ENCODE results near the gene SRPRA.

SRPRA gene

DNA sequence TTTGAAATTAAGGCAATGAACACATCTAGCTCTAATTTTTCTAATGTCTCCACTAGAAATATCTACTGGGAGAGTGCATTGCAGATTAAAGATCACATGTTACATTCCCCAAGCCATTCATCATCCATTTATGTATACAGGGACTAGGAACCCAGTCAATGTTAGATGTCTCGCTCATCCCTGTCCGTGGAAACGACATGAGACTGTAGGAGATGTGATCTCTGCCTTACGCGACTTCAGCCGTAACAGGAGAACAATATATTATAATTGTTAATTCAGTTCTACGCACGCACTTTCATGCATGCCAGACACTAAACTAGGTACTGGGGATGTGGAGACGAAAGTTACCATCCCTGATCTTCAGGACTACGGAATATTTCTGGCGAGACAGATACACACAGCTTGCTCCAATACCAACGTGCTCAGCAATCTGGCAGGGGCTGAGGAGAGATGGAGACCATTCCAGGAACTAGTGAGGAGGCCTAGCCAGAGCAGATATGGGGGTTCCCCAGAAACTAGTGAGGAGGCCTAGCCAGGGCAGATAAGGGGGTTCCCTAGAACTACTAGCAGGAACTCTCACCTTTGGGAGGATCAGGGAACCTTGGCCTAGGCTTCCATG is 35.9 kb upstream of the SRPRA start:
- H3K9me3 Mint-ChIP-seq: no peaks in the 10 kb centered on the region
- H3K4me3 Mint-ChIP-seq: peak overlapping the region; percentile 96
- H3K4me1 Mint-ChIP-seq (ENCODE audit: low read depth): peaks cover 34% of the 10 kb centered on the region
- intact Hi-C loops (cut with micrococcal nuclease): loop anchor here (5.0 kb wide), 1 partner anchor 37 kb away; the partner anchor contains the start of genes FOXRED1 and SRPRA
- peak overlapping the region; percentile 87 for H3K27ac Mint-ChIP-seq
- H3K27me3 Mint-ChIP-seq: no peaks in the 10 kb centered on the region
- peaks cover 38% of the 10 kb centered on the region for H3K36me3 Mint-ChIP-seq (ENCODE audit: low read depth)

DNA sequence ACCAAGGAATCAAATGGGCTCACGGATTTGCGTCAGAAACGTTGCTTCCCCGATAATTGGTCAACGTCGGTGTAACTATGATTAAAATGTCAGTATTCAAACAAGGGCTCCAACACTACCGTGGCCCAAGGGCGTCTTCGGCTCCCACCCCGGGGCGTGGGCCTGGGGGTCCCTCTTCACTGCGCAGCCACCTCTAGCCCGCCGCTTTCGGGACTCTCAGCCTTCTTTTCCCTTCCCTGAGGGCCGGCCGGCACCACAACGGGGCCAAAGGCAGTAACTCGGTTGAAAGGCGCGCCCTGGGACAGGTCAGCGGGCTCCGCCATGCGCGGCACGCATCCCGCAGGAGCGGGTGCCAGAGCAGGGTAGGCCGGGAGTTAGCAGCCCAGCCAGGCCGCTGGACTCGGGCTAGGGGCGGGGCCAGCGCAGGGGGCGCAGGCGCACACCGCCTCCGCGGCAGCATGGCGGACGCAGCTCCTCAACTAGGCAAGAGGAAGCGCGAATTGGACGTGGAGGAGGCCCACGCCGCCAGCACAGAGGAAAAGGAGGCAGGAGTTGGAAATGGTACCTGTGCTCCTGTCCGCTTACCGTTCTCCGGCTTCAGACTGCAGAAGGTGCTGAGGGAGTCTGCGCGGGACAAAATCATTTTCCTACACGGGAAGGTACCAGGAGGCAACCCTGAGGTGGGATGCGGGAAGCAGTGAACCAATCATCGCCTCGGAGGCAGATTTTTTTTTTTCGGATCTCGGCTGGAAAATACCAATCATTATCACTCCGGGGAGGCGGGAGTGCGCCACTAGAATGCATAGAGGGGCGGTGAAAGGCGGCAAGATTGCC is 35.1 kb upstream of the SRPRA start, which contains the start of gene DCPS:
TSS of gene DCPS (plus strand) at position 438 of the 834 bp plus-strand sequence. CDS start at position 459, 21 bp downstream.
- peaks cover 41% of the 10 kb centered on the region for H3K36me3 Mint-ChIP-seq (ENCODE audit: low read depth)
- peaks cover 34% of the 10 kb centered on the region for H3K4me1 Mint-ChIP-seq (ENCODE audit: low read depth)
- intact Hi-C loops (cut with micrococcal nuclease): loop anchor here (5.0 kb wide), 1 partner anchor 37 kb away; the partner anchor contains the start of genes FOXRED1 and SRPRA
- H3K27me3 Mint-ChIP-seq: no peaks in the 10 kb centered on the region
- no peaks in the 10 kb centered on the region for H3K9me3 Mint-ChIP-seq
- peak within 1 kb of the TSS; percentile 87 for H3K27ac Mint-ChIP-seq
- H3K4me3 Mint-ChIP-seq: peak within 1 kb of the TSS; percentile 96

DNA sequence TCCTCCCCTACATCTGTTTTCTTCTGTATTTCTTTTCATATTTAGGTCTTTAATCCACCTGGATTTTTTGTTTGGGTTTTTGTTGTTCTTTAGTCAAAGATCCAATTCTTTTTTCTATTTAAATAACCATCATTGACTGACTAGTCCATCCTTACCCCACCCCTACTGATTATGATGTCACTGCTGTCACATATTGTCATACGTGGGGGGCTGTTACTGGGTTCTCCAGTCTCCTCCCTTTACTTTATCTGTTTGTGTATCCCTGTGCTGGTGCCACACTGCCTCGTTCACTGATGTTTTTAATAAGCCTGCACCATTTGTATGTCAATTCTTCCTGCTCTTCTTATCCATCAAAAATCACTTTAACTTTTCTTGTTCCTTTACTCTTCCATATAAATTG is 28.3 kb upstream of the SRPRA start:
- Mint-ChIP-seq H3K4me1 (ENCODE audit: low read depth) (peaks cover 17% of the 10 kb centered on the region), H3K4me3 (no peak overlapping the region), H3K27ac (no peak overlapping the region), H3K36me3 (ENCODE audit: low read depth) (peaks cover 83% of the 10 kb centered on the region), H3K9me3 (no peaks in the 10 kb centered on the region), H3K27me3 (no peaks in the 10 kb centered on the region)
- intact Hi-C loops (cut with micrococcal nuclease): no loop called here

DNA sequence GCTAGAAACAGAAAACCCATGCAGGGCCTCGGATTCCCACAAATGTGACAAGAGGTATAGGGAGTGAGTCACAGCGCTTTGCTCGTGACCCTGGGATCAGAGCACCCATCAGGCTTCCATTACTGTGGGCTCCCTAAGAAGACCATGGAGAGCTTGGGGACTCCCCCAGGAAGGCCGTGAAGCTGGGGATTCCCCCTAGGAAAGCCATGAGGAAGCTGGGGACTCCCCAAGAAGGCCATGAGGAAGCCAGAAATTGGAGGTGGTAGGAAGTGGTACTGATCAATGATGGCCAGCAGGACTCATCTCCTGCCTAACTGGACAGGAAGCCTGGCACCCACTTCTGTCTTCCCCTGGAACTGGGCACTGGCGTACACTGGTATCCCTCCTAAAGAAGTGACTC is 25.0 kb upstream of the SRPRA start:
- intact Hi-C loops (cut with micrococcal nuclease): no loop called here
- H3K9me3 Mint-ChIP-seq: no peaks in the 10 kb centered on the region
- no peak overlapping the region for H3K4me3 Mint-ChIP-seq
- peaks cover 90% of the 10 kb centered on the region for H3K36me3 Mint-ChIP-seq (ENCODE audit: low read depth)
- H3K27me3 Mint-ChIP-seq: no peaks in the 10 kb centered on the region
- H3K27ac Mint-ChIP-seq: no peak overlapping the region
- H3K4me1 Mint-ChIP-seq (ENCODE audit: low read depth): peaks cover 17% of the 10 kb centered on the region

DNA sequence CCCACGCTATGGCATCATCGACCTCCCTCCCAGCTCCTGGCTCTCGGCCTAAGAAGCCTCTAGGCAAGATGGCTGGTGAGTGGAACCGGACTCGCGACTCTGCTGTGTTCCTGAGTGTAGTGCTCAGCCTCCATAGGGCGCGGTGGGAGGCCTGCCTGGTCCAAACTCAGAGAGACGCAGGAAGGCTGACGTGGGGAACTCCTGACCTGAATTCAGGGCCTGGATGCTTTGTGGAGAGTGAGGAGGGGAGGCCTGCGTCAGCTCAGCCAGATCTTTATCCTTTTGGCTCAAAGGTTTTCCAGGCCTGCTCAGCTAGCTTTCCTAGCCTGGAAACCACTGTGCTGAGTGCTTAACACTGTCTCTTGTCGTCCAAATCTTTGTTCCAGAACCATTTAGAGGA is 22.2 kb upstream of the SRPRA start:
- intact Hi-C loops (cut with micrococcal nuclease): no loop called here
- no peaks in the 10 kb centered on the region for H3K27me3 Mint-ChIP-seq
- H3K4me3 Mint-ChIP-seq: no peak overlapping the region
- peaks cover 81% of the 10 kb centered on the region for H3K36me3 Mint-ChIP-seq (ENCODE audit: low read depth)
- no peak overlapping the region for H3K27ac Mint-ChIP-seq
- H3K9me3 Mint-ChIP-seq: no peaks in the 10 kb centered on the region
- H3K4me1 Mint-ChIP-seq (ENCODE audit: low read depth): peaks cover 12% of the 10 kb centered on the region

DNA sequence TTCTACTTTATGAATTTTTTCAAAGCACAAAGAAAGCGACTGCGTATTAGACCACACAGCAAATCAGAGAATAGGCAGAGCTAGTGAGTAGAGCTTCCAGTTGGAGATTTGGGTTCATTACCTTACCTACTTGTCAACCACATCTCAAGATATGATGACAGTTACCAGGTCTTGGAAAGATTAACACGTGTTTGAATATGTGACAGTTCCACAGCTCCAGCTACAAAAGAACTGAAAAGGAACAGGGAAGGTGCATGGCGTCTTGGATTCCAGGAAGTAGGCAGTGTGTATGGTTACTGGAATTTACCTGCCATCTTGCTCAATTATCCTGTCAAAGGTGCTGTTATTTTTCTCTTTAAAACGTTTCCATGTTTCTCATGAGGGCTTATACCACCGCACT is 19.5 kb upstream of the SRPRA start:
- no peaks in the 10 kb centered on the region for H3K27me3 Mint-ChIP-seq
- intact Hi-C loops (cut with micrococcal nuclease): no loop called here
- peaks cover 60% of the 10 kb centered on the region for H3K36me3 Mint-ChIP-seq (ENCODE audit: low read depth)
- H3K4me1 Mint-ChIP-seq (ENCODE audit: low read depth): peaks cover 23% of the 10 kb centered on the region
- H3K9me3 Mint-ChIP-seq: no peaks in the 10 kb centered on the region
- H3K27ac Mint-ChIP-seq: no peak overlapping the region
- H3K4me3 Mint-ChIP-seq: no peak overlapping the region

DNA sequence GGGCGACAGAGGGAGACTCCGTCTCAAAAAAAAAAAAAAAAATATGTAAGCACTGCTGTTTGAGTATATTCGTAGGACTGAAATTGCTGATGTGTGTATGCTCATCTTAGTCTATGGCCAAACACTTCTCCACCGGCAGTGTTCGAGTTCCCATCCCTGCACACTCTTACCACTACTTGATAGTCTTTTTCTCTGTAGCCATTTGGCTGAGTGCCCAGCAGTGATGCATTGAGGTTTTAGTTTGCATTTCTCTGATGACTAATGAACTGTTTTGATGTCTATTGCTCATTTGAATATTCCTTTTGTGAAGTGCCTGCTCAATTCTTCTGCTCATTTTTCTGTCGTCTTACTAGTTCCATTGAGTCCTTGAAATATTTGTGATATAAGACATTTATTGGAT is 16.1 kb upstream of the SRPRA start:
- H3K27me3 Mint-ChIP-seq: no peaks in the 10 kb centered on the region
- H3K4me1 Mint-ChIP-seq (ENCODE audit: low read depth): peaks cover 47% of the 10 kb centered on the region
- H3K9me3 Mint-ChIP-seq: no peaks in the 10 kb centered on the region
- peak overlapping the region; percentile 2 for H3K4me3 Mint-ChIP-seq
- no peak overlapping the region for H3K27ac Mint-ChIP-seq
- H3K36me3 Mint-ChIP-seq (ENCODE audit: low read depth): peaks cover 29% of the 10 kb centered on the region
- intact Hi-C loops (cut with micrococcal nuclease): loop anchor here (5.0 kb wide), 1 partner anchor 73 kb away; the partner anchor contains the start of genes FAM118B and RPUSD4

DNA sequence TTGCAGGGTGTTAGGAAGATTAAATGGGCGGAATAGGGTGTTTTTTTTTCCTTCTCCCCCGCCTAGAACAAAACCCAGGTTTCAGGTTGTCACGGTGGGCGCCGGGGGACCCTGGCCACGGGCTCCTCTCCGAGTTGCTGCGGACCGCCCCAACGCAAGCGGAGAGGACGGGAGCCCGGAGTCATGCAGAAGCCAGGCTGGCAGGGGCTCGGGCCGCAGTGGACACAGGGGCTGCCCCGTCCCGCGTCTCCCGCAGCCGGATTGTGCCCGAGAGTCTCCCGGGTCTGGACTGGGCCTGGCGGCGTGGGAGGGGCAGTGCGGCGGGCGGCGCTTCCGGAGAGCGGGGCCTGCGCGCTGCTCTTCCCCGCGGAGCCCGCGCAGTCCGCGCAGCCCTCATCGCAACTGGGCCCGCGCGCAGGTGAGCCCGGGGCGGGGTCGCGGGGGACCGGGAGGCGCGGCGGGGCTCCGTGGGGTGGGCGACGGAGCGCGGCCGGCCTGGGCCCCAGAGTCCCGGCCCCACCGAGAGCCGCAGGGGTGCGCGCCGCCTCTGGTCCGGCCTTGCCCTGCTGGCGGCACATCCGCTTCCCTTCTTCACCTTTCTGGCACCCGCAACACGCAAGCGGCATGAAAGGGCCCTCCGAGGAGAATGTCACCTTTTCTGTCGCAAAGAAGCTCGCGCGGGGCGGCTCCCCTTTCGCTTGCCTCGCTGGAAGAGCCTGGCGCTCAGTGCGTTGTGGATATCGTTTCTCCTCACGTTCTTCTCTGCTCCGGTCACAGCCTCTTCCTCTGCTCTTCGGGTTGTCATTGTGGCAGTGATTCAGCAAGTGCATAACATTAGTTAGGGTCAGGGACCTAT is 14.3 kb upstream of the SRPRA start, which contains the start of gene TIRAP:
TSS of gene TIRAP (plus strand) at position 358 of the 856 bp plus-strand sequence. CDS start 7,802 bp downstream, outside the sequence.
- Mint-ChIP-seq H3K4me3 (peak within 1 kb of the TSS; percentile 98), H3K9me3 (no peaks in the 10 kb centered on the region), H3K27me3 (no peaks in the 10 kb centered on the region), H3K4me1 (ENCODE audit: low read depth) (peaks cover 53% of the 10 kb centered on the region), H3K36me3 (ENCODE audit: low read depth) (peaks cover 22% of the 10 kb centered on the region), H3K27ac (peak within 1 kb of the TSS; percentile 93)
- intact Hi-C loops (cut with micrococcal nuclease): loop anchor here (1.0 to 5.0 kb wide), 2 partner anchors 14 to 71 kb away; partner anchors contain the start of genes FAM118B, FOXRED1 and RPUSD4

DNA sequence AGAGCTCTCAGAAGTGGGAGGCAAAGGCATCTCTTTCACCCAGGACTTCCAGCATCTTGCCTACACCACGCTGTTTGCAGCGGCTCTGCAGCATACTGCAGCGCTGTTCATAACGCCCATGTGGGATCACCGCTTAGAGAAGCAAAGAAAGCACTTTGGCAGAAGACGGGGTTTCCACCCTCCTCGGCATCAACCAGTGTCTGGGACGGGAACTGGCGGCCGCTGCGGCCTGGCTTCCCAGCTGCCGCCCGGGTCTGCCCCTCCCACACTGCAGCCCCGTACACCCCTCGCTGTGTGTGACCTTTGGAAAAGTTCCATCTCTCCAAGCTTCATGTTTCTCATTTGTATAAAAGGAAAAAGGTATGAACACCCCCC is 13.7 kb upstream of the SRPRA start:
- intact Hi-C loops (cut with micrococcal nuclease): loop anchor here (5.0 kb wide), 1 partner anchor 70 kb away; the partner anchor contains the start of genes FAM118B and RPUSD4
- Mint-ChIP-seq H3K36me3 (ENCODE audit: low read depth) (peaks cover 23% of the 10 kb centered on the region), H3K9me3 (no peaks in the 10 kb centered on the region), H3K4me3 (peak overlapping the region; percentile 98), H3K27me3 (no peaks in the 10 kb centered on the region), H3K27ac (peak overlapping the region; percentile 93), H3K4me1 (ENCODE audit: low read depth) (peaks cover 53% of the 10 kb centered on the region)

DNA sequence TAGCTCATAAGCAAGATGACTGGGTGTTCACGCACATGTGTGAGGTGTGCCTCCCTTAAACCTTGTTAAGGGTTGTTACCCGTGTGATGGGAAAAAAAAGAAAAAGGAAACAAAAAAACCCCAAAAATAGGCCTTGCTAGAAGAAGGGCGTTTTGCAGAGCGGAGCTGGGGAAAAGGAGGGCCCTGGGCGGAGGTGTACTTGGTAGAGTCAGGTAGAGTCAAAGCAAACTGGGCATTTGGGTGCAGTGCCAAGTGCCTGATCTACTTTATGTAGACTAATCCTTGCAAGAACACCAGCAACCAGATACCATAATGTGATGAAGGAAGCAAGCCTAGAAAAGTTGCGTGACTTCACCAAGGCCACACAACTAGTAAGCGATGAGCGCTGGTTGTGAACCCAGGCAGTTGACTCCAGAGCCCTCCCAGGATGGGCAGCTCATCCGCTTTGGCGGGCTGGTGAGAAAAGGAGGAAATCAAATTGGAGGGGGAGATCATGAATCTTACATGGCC is 13.0 kb upstream of the SRPRA start:
- Mint-ChIP-seq H3K27ac (peak overlapping the region; percentile 93), H3K27me3 (no peaks in the 10 kb centered on the region), H3K9me3 (no peaks in the 10 kb centered on the region), H3K4me1 (ENCODE audit: low read depth) (peaks cover 53% of the 10 kb centered on the region), H3K4me3 (no peak overlapping the region), H3K36me3 (ENCODE audit: low read depth) (peaks cover 25% of the 10 kb centered on the region)
- intact Hi-C loops (cut with micrococcal nuclease): loop anchor here (5.0 kb wide), 1 partner anchor 69 kb away; the partner anchor contains the start of genes FAM118B and RPUSD4

DNA sequence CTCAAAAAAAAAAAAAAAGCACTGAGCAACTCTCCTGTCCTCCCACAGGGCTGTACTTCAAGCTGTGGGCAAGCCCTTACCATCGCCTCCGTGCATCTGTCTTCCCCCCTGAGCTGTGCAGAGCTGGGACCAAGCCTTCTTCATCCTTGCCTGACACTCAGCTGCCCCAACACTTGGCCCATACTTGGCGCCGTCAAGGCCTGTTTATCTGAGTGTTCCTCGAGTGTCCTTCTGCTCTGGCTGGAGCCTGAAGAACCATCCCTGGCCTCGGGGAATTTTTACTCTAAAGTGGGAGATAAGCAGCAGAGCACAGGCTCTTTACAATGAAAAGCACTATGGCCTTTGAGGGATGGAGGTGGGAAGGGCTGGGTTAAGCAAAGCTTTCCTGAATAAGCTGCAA is 12.6 kb upstream of the SRPRA start:
- Mint-ChIP-seq H3K27me3 (no peaks in the 10 kb centered on the region), H3K27ac (peak overlapping the region; percentile 93)
- intact Hi-C loops (cut with micrococcal nuclease): loop anchor here (5.0 kb wide), 1 partner anchor 69 kb away; the partner anchor contains the start of genes FAM118B and RPUSD4

DNA sequence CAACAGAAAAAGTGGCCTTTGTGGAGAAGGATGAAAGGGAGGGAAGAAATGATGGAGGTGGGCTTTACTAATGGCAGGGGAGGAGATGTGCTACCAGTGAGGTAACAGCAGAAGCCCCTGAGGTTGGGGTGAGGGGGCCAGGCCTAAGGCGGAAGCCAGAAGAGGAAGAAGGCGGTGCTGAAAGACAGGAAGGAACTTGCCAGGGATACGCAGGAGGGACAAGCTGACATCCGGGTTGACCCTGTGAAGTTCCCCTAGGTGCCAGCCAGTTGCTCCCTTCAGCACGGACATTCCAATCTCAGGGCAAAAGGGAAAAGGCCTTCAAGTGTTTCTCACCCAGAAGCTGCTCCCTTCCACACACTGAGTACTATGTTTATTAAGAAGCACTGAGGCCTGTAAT is 11.9 kb upstream of the SRPRA start:
- no peaks in the 10 kb centered on the region for H3K27me3 Mint-ChIP-seq
- intact Hi-C loops (cut with micrococcal nuclease): loop anchor here (5.0 kb wide), 1 partner anchor 68 kb away; the partner anchor contains the start of genes FAM118B and RPUSD4

More for the DNA sequence above, 12.6 kb upstream of the SRPRA start:
- no peak overlapping the region for H3K4me3 Mint-ChIP-seq
- peaks cover 53% of the 10 kb centered on the region for H3K4me1 Mint-ChIP-seq (ENCODE audit: low read depth)
- H3K36me3 Mint-ChIP-seq (ENCODE audit: low read depth): peaks cover 28% of the 10 kb centered on the region
- no peaks in the 10 kb centered on the region for H3K9me3 Mint-ChIP-seq

DNA sequence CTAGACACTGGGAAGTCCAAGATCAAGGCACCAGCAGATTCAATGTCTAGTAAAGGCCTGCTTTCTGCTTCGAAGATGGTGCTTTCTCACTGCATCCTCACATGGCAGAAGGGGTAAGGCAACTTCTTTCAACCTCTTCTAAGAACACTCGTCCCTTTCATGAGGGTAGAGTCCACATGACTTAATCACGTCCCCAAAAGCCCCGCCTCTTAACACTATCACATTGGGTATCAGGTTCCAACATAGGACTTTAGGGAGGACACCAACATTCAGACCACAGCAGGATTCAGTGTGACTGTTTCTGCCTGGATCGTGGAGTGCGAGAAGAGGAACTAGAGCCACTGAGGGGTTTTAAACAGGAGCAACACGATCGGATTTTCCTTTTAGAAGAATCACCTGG is 10.5 kb upstream of the SRPRA start:
- H3K27me3 Mint-ChIP-seq: no peaks in the 10 kb centered on the region
- intact Hi-C loops (cut with micrococcal nuclease): no loop called here
- H3K9me3 Mint-ChIP-seq: no peaks in the 10 kb centered on the region
- no peak overlapping the region for H3K27ac Mint-ChIP-seq
- peaks cover 48% of the 10 kb centered on the region for H3K36me3 Mint-ChIP-seq (ENCODE audit: low read depth)
- no peak overlapping the region for H3K4me3 Mint-ChIP-seq
- H3K4me1 Mint-ChIP-seq (ENCODE audit: low read depth): peaks cover 47% of the 10 kb centered on the region

More for the DNA sequence above, 11.9 kb upstream of the SRPRA start:
- H3K4me3 Mint-ChIP-seq: no peak overlapping the region
- H3K27ac Mint-ChIP-seq: peak overlapping the region; percentile 93
- no peaks in the 10 kb centered on the region for H3K9me3 Mint-ChIP-seq
- H3K4me1 Mint-ChIP-seq (ENCODE audit: low read depth): peaks cover 58% of the 10 kb centered on the region
- peaks cover 34% of the 10 kb centered on the region for H3K36me3 Mint-ChIP-seq (ENCODE audit: low read depth)

Measured in dendritic cell treated with granulocyte-macrophage colony-stimulating factor and Interleukin-4, amounts not matched to agents 40 ng/mL and 50 ng/mL, for 4 days (primary cell).